DMS 273 (cell line): ENCODE data around the gene CD2BP2.

ENCODE experiments used
- DNase-seq: peaks from one replicate; lab custom pipeline; 2025; ENCODE audit not compliant: unreplicated experiment; lab: John Stamatoyannopoulos, UW

Gene CD2BP2

GRCh38 chr16:30378236-30379157 is 23.4 kb upstream of the CD2BP2 start:
- DNase-seq: peak; percentile 99

- DNase-seq: no peak
Measured at GRCh38 chr16:30377812-30378235, 22.7 kb upstream of the CD2BP2 start.

GRCh38 chr16:30377050-30377811 is 22.1 kb upstream of the CD2BP2 start:
- DNase-seq: no peak

- no peak for DNase-seq
Measured at GRCh38 chr16:30376461-30376902, 21.4 kb upstream of the CD2BP2 start.

- DNase-seq: no peak
Measured at GRCh38 chr16:30375864-30376263, 20.8 kb upstream of the CD2BP2 start.

GRCh38 chr16:30374538-30374937 is 19.4 kb upstream of the CD2BP2 start, which contains the start of gene MYL11:
TSS of gene MYL11 (plus strand) at chr16:30374802. CDS start at chr16:30374858, 56 bp downstream.
- no peak for DNase-seq

- no peak for DNase-seq
Measured at GRCh38 chr16:30372725-30373124, 17.6 kb upstream of the CD2BP2 start.

- peak; percentile 34 for DNase-seq
Measured at GRCh38 chr16:30372038-30372712, 17.1 kb upstream of the CD2BP2 start.

- DNase-seq: no peak
Measured at GRCh38 chr16:30371248-30371816, 16.2 kb upstream of the CD2BP2 start.

- DNase-seq: peak; percentile 100
Measured at GRCh38 chr16:30370456-30371247, 15.5 kb upstream of the CD2BP2 start, which contains the start of gene TBC1D10B. TSS of gene TBC1D10B (minus strand) at chr16:30370494. CDS start at chr16:30370183, 311 bp downstream.

GRCh38 chr16:30369938-30370455 is 14.9 kb upstream of the CD2BP2 start:
- no peak for DNase-seq

- DNase-seq: peak; percentile 63
Measured at GRCh38 chr16:30369091-30369937, 14.2 kb upstream of the CD2BP2 start.

GRCh38 chr16:30368792-30369090 is 13.6 kb upstream of the CD2BP2 start:
- no peak for DNase-seq

- no peak for DNase-seq
Measured at GRCh38 chr16:30368122-30368791, 13.1 kb upstream of the CD2BP2 start.

- DNase-seq: no peak
Measured at GRCh38 chr16:30367349-30368009, 12.4 kb upstream of the CD2BP2 start.

GRCh38 chr16:30366511-30366910 is 11.4 kb upstream of the CD2BP2 start:
- DNase-seq: no peak

GRCh38 chr16:30365200-30365599 is 10.1 kb upstream of the CD2BP2 start:
- DNase-seq: no peak

- DNase-seq: no peak
Measured at GRCh38 chr16:30361180-30361579, 6.1 kb upstream of the CD2BP2 start.
